HG02610 (cell line): Measurements from ENCODE around the gene NAXE.
A peak's percentile ranks its signal among the peaks of the same experiment; 100 is the strongest.
"Not testable (repeated sequence)": the region's sequence is repeated elsewhere in the genome, so short reads cannot be mapped to it uniquely, and the experiment has no call there.

Source experiments
- ATAC-seq: cut with Tn5 transposase; IDR thresholded peaks from one replicate; pipeline ENCODE4 v1.9.1; 2021; ENCODE audit warnings: mild to moderate bottlenecking, moderate library complexity; ENCODE audit not compliant: unreplicated experiment

The NAXE gene

DNA sequence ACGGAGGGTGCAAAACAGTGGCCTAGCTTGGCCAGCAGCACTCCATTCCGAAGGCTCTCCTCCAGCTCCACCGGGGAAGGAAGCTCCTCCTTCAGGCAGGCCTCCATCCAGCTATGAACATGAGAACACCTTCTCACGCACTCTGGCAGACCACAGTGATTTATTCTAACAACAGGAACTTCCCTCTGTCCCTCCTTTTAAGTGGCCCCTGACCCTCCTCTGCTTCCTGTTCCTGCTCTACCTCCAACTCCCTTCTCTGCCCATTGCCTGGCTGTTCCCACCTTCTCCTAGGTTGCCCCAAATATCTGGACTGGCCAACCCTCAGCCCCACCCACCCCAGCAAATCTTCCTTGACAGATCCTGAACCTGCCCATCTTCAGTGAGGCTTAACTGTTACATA is 25.1 kb upstream of the NAXE start:
- no peak for ATAC-seq

DNA sequence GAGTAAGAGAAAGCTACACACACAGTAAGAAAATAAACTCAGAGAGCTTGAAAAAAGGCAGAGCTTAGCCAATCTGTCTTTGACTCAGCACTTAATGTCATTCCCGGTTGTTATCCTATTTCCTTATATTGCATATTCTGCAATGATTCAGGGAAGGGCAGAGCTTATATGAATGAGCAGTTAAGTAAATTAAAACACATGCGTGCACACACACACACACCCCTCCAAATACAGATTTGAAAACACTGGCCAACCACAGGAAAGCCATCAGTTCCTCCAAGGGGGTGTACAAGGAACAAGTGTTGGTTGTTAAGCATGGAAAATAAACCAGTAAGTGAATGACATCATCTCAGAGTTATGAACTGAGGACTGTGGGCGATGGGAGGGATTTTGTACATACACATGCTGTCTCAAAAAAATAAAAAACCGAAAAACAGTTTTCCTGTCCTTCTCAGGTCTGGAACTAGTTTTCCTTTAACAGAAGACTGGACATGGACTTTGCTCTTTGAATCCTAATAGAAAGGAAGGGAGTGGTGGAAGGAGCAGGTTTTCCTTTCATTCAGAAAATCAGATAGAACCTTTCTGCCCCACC is 20.2 kb upstream of the NAXE start:
- ATAC-seq: no peak

- ATAC-seq: peak; percentile 81
These were observed 19.5 kb upstream of the NAXE start, which contains the start of gene IQGAP3 for GRCh38 chr1:156571919-156572662. Gene IQGAP3, minus strand, starts transcription at chr1:156572565. Its CDS starts 36 bp downstream, at chr1:156572529.

DNA sequence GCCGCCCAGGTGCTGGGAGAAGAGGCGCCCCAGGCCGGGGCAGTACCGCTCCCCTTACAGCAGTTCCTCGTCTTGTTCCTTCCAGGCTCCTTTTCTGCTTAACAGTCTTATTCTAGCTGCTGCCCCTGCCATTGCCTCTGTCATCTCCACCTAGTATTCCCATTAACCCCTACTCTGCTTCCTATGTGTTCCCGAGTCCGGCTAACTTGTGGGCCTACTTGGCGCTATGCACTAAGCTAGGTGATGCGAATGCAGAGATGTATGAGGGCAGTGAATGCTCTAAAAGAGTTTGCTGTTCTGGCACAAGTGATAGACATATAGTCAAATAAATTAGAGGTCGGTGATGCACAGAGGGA is 18.9 kb upstream of the NAXE start:
- ATAC-seq: no peak

GRCh38 chr1:156574039-156574633 is 17.4 kb upstream of the NAXE start:
- no peak for ATAC-seq

GRCh38 chr1:156577550-156577949 is 14.0 kb upstream of the NAXE start:
- no peak for ATAC-seq

DNA sequence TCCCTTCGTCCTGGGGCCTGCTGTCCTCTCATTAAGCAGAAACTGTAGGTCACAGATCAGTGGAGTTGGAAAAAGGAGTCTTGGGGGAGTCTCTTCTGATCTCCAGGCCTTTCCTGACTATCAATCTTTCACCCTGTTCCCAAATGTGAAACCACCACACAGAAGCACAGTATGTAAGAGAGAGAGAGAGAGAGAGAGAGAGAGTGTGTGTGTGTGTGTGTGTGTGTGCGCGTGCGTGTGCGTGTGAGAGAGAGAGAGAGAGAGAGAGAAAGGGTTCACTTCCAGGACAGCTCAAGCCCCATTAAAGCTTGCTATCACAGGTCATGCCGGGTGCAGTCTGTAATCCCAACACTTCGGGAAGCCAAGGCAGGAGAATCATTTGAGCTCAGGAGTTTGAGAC is 13.5 kb upstream of the NAXE start:
- ATAC-seq: no peak

- ATAC-seq: no peak
These were observed 12.1 kb upstream of the NAXE start, which contains the start of gene TTC24 for GRCh38 chr1:156579472-156579871. Gene TTC24, plus strand, starts transcription at chr1:156579723. Its CDS starts 1,642 bp downstream, at chr1:156581365.

GRCh38 chr1:156581661-156582387 is 9.8 kb upstream of the NAXE start:
- no peak for ATAC-seq

DNA sequence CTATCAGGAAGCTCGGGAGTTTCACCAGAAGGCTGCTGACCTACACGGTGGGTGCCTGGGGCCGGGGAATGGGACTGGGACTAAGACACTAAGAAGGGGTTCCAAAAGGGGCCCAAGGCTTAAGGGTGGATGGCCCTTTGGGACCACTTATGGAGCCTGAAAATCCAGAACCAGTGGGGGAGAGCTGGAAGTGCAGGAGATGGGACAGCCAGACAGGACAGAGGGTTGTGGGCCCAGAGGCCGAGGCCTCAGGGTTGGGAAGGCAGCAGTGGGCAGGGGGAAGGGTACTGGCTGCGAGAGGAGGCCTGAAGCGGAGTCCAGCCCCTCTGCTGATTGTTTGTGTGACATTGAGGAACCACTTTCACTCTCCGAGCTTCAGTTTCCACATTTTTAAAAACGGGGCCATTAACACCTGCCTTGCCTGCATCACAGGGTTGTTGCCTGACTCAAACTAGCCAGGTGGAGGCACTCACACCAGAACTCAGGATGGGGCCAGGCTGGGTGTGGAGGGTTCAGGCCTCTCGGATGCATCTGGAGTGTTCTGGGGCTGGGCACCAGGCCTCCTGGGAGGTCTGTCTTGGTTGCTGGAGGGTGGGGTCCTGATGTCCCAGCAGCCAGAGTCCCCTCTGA is 9.1 kb upstream of the NAXE start:
- no peak for ATAC-seq

DNA sequence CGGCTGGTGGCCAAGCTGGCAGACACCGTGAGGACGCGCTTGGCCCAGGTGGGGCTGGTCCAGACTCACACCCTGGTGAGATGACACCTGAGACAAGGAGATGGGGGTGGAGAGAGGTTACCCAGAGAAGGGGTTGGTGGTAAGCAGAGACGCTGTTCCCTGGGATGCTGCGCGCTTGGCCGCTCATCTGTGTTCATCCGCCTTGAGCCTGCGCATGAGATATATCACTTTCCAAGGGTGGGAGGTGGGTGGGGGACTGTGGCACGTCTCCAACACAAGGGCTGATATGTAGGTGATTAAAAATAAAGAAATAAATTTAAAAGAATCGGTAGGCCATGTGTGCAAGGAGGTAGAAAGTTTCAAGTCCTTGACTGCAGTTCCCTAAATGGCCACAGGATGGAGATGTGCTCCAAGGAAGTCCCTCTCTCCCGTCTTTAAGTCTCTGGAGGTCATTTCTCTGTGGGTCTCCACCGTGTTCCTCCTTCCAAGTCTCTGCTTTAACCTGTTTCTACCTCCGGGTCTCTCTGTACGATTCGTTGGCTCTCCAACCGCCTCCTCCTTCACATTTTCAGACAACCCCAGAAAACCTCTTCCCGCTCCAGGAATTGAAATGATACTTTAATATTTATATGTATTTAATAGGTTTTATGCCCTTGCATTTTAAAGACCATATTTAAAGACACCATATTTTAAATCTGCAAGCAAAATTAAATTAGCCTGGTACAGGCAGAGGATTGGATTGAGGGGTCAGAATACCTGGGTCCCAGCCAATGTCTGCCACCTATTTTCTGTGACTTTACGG is 7.6 kb upstream of the NAXE start:
- ATAC-seq: no peak

- ATAC-seq: no peak
These were observed 6.8 kb upstream of the NAXE start for GRCh38 chr1:156584813-156585212.

GRCh38 chr1:156586323-156586722 is 5.3 kb upstream of the NAXE start:
- ATAC-seq: no peak

GRCh38 chr1:156586892-156587477 is 4.6 kb upstream of the NAXE start:
- no peak for ATAC-seq

- ATAC-seq: not testable (repeated sequence)
These were observed 3.6 kb upstream of the NAXE start for GRCh38 chr1:156587927-156588326.

DNA sequence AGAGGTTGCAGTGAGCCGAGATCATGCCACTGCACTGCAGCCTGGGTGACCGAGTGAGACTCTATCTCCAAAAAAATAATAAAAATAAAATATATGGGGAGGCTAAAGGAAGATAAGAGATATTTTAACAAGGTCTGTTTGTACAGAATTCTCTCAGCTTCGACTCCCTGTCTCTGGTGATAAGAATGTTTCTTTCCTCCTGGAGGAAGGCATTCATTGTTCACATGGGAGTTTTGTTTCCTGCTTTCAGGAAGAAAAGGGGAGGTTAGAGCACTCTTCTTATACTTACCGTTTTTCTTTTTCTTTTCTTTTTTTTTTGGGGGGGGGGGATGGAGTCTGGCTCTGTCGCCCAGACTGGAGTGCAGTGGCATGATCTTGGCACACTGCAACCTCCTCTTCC is 2.0 kb upstream of the NAXE start:
- ATAC-seq: no peak

GRCh38 chr1:156590326-156591180 is 1.0 kb upstream of the NAXE start:
- no peak for ATAC-seq

DNA sequence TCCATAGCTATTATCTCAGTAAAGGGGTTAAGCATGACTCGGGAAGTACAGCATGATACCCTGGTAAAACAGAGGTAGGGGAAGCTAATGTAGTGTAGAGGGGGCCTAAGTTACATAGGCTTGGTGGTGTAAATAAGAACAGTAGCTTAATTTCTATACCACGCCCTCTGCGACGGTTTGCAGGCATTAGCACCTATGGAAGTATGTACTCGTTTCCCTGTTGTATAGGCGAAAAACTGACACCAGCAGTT is 470 bp upstream of the NAXE start:
- ATAC-seq: no peak

GRCh38 chr1:156592158-156592909 is 758 bp downstream of the NAXE start:
- no peak for ATAC-seq
